Measurements from ENCODE around the gene NPM1. TPM values are rescaled to one million over a fixed set of nuclear protein-coding genes. Genes with fewer than 3 reads are reported as not detected.

Gene NPM1
- total and polyA plus RNA-seq, 2 donors (not counting 1 experiment from before 2014, with no cell fraction given) = 158 to 920 TPM

DNA sequence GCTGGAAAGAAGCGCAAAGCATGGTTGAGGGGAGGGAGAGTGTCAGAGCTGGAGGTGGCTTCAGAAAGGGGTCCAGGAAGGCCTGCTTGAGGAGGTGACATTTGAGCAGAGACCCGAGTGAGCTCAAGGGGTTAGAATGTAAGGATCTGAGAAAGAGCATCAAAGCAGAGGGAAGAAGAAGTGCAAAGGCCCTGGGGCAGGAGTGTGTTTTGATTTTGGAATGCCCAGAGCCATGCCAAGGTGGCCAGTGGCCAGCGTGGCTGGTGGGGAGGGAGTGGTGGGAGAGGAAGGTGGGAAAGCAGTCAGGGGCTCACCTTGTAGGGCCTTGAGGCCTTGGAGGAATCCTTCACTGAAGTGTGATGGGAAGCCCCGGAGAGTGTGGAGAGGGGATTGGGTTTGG is 47.2 kb downstream of the NPM1 start:
- H2AFZ ChIP-seq (ENCODE audit: insufficient read depth, low read depth, low read length, poor library complexity, severe bottlenecking) = no peak overlapping the region
- 94% methylated on average over 4 of the region's 4 CpGs for WGBS (ENCODE audit: insufficient coverage)
- no peaks in the 10 kb centered on the region for H3K4me1 ChIP-seq (ENCODE audit: control insufficient read depth in 2 of 2, insufficient read depth in 2 of 2, low read length in 2 of 2)
- no peaks in the 10 kb centered on the region for H3K4me1 Mint-ChIP-seq
- H3K27ac ChIP-seq (ENCODE audit: low read length in 2 of 2) = no peak overlapping the region
- no peak overlapping the region for H3K4me3 Mint-ChIP-seq
- H3K9ac ChIP-seq (ENCODE audit: low read length) = no peak overlapping the region
- CTCF ChIA-PET = interaction anchor here (0.7 kb wide), 1 partner anchor 698 kb away, joined by 3 read pairs; no protein-coding TSS in a partner anchor
- H3K27me3 ChIP-seq (replicated peaks in 1 of 4; ENCODE audit: control extremely low read depth in 1 of 4, control insufficient read depth in 3 of 4, insufficient read depth in 4 of 4, low read length in 3 of 4) = no peaks in the 10 kb centered on the region
- H3K79me2 ChIP-seq (ENCODE audit: control insufficient read depth, insufficient read depth, low read length) = no peaks in the 10 kb centered on the region
- H4K20me1 ChIP-seq (ENCODE audit: control insufficient read depth, insufficient read depth, low read length, poor library complexity, severe bottlenecking) = no peaks in the 10 kb centered on the region
- no peaks in the 10 kb centered on the region for H3K36me3 ChIP-seq (replicated peaks in 1 of 2; ENCODE audit: control extremely low read depth in 1 of 2, control insufficient read depth in 1 of 2, extremely low read depth in 1 of 2, insufficient read depth in 2 of 2, low read length in 1 of 2)
- no peak for ATAC-seq (ENCODE audit: low read depth)
- H3K4me3 ChIP-seq (ENCODE audit: control extremely low read depth in 1 of 5, extremely low read depth in 1 of 5, insufficient read depth in 1 of 5, low read depth in 2 of 5, low read length in 4 of 5) = no peak overlapping the region
- H3K9me3 ChIP-seq (ENCODE audit: control extremely low read depth in 1 of 3, control insufficient read depth in 2 of 3, insufficient read depth in 1 of 3, low read length in 2 of 3) = no peaks in the 10 kb centered on the region
- no peaks in the 10 kb centered on the region for H3K9me3 Mint-ChIP-seq (ENCODE audit: insufficient read depth)
- DNase-seq = no peak
- POLR2A ChIA-PET = no interaction called here
- no peak overlapping the region for H3K4me2 ChIP-seq (replicated peaks; ENCODE audit: low read depth, low read length, poor library complexity, severe bottlenecking)
- H3K27ac Mint-ChIP-seq = no peak overlapping the region
- intact Hi-C loops (cut with micrococcal nuclease) = no loop called here
- TF ChIP-seq, protein P1, sequence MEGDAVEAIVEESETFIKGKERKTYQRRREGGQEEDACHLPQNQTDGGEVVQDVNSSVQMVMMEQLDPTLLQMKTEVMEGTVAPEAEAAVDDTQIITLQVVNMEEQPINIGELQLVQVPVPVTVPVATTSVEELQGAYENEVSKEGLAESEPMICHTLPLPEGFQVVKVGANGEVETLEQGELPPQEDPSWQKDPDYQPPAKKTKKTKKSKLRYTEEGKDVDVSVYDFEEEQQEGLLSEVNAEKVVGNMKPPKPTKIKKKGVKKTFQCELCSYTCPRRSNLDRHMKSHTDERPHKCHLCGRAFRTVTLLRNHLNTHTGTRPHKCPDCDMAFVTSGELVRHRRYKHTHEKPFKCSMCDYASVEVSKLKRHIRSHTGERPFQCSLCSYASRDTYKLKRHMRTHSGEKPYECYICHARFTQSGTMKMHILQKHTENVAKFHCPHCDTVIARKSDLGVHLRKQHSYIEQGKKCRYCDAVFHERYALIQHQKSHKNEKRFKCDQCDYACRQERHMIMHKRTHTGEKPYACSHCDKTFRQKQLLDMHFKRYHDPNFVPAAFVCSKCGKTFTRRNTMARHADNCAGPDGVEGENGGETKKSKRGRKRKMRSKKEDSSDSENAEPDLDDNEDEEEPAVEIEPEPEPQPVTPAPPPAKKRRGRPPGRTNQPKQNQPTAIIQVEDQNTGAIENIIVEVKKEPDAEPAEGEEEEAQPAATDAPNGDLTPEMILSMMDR (IDR thresholded peaks at IDR 0.05) = no peak
- no peak for TF ChIP-seq EZH2 (IDR thresholded peaks at IDR 0.05; ENCODE audit: borderline replicate concordance, insufficient read depth, low read depth, low read length, poor library complexity, severe bottlenecking)
- no peaks in the 10 kb centered on the region for H3K27me3 Mint-ChIP-seq

DNA sequence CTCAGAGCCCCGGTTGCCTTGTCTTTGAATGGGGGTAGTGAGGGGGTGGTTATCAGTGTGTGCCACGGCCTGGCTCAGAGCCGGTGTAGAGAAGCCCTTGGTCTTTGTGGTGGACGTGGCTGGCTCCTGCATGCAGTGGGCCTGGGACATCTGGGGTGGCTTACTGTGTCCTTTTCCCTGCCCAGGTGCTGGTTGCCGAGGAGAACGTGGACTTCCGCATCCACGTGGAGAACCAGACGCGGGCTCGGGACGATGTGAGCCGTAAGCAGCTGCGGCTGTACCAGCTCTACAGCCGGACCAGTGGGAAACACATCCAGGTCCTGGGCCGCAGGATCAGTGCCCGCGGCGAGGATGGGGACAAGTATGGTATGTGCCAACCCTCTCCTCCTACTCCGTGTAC is 48.3 kb downstream of the NPM1 start:
- 94% methylated on average over 19 of the region's 20 CpGs for WGBS (ENCODE audit: insufficient coverage)
- CTCF ChIA-PET = no interaction called here
- Histone ChIP-seq H4K20me1 (ENCODE audit: control insufficient read depth, insufficient read depth, low read length, poor library complexity, severe bottlenecking) (no peaks in the 10 kb centered on the region), H3K9ac (ENCODE audit: low read length) (no peak overlapping the region), H3K4me2 (replicated peaks; ENCODE audit: low read depth, low read length, poor library complexity, severe bottlenecking) (no peak overlapping the region), H3K36me3 (replicated peaks in 1 of 2; ENCODE audit: control extremely low read depth in 1 of 2, control insufficient read depth in 1 of 2, extremely low read depth in 1 of 2, insufficient read depth in 2 of 2, low read length in 1 of 2) (no peaks in the 10 kb centered on the region), H3K4me1 (ENCODE audit: control insufficient read depth in 2 of 2, insufficient read depth in 2 of 2, low read length in 2 of 2) (no peaks in the 10 kb centered on the region), H3K27me3 (replicated peaks in 1 of 4; ENCODE audit: control extremely low read depth in 1 of 4, control insufficient read depth in 3 of 4, insufficient read depth in 4 of 4, low read length in 3 of 4) (no peaks in the 10 kb centered on the region), H3K4me3 (ENCODE audit: control extremely low read depth in 1 of 5, extremely low read depth in 1 of 5, insufficient read depth in 1 of 5, low read depth in 2 of 5, low read length in 4 of 5) (no peak overlapping the region), H2AFZ (ENCODE audit: insufficient read depth, low read depth, low read length, poor library complexity, severe bottlenecking) (no peak overlapping the region), H3K9me3 (ENCODE audit: control extremely low read depth in 1 of 3, control insufficient read depth in 2 of 3, insufficient read depth in 1 of 3, low read length in 2 of 3) (no peaks in the 10 kb centered on the region), H3K79me2 (ENCODE audit: control insufficient read depth, insufficient read depth, low read length) (no peaks in the 10 kb centered on the region), H3K27ac (ENCODE audit: low read length in 2 of 2) (no peak overlapping the region)
- TF ChIP-seq EZH2 (IDR thresholded peaks at IDR 0.05; ENCODE audit: borderline replicate concordance, insufficient read depth, low read depth, low read length, poor library complexity, severe bottlenecking) = no peak
- TF ChIP-seq, protein P1 (IDR thresholded peaks at IDR 0.05) = no peak
- Mint-ChIP-seq H3K27ac (no peak overlapping the region), H3K4me3 (no peak overlapping the region), H3K27me3 (no peaks in the 10 kb centered on the region), H3K9me3 (ENCODE audit: insufficient read depth) (no peaks in the 10 kb centered on the region), H3K4me1 (no peaks in the 10 kb centered on the region)
- DNase-seq (no peak), ATAC-seq (ENCODE audit: low read depth) (no peak)
- intact Hi-C loops (cut with micrococcal nuclease) = no loop called here
- POLR2A ChIA-PET = no interaction called here

Data from B cell (primary cell).